Natural killer cell treated with Interleukin-12 subunit alpha and Interleukin-12 subunit beta and Interleukin-15 and Interleukin-18, amount 100 ng/mL, for 72 hours (primary cell): ENCODE data around the gene DNAH12. TPM values are rescaled to one million over a fixed set of nuclear protein-coding genes. Genes with fewer than 3 reads are reported as not detected.

ENCODE experiments used
- ATAC-seq, 2 donors: fragments of 150-1000 bp; cut with Tn5 transposase in 1 of 2; sonication (Bioruptor Pico), chemical (Tn5 transposase) in 1 of 2; 2 replicates each; pipeline ENCODE4 v1.10.0; 2021
- DNase-seq: peaks from one replicate; pipeline ENCODE4 v3.0.0; 2022; ENCODE audit warnings: low spot score
- H3K27ac Mint-ChIP-seq, 2 donors: 1 replicate in 1 of 2; 2 replicates in 1 of 2; pipeline ENCODE4 v1.8.0; 2022; ENCODE audit warnings: mixed read lengths in 2 of 2, mild to moderate bottlenecking in 1 of 2, moderate library complexity in 1 of 2
- H3K27me3 Mint-ChIP-seq, 2 donors: 1 replicate in 1 of 2; 2 replicates in 1 of 2; pipeline ENCODE4 v1.8.0; 2022; ENCODE audit warnings: mixed read lengths in 2 of 2
- H3K36me3 Mint-ChIP-seq: one replicate; pipeline ENCODE4 v1.8.0; 2022; ENCODE audit warnings: mixed read lengths
- H3K4me1 Mint-ChIP-seq, 2 donors: 1 replicate in 1 of 2; 2 replicates in 1 of 2; pipeline ENCODE4 v1.8.0; 2022; ENCODE audit warnings: low read depth in 2 of 2, mixed read lengths in 2 of 2, mild to moderate bottlenecking in 1 of 2
- H3K4me3 Mint-ChIP-seq: one replicate; pipeline ENCODE4 v1.8.0; 2022; ENCODE audit warnings: mixed read lengths
- H3K9me3 Mint-ChIP-seq: 2 replicates; pipeline ENCODE4 v1.8.0; 2022; ENCODE audit warnings: mixed read lengths
- total RNA-seq, 2 donors: library from RNA; stranded (reverse); gene quantifications; one replicate each; pipeline ENCODE4 v1.2.3, GENCODE V29; 2022

Gene DNAH12
- total RNA-seq, 2 donors from 2014 or later = 0.05 to 0.33 TPM

- no peaks in the 10 kb centered on the region for H3K9me3 Mint-ChIP-seq
- peak overlapping the region; percentile 88 for H3K4me3 Mint-ChIP-seq
- ATAC-seq = peak; percentile 56 to 65
- H3K36me3 Mint-ChIP-seq = peaks cover 12% of the 10 kb centered on the region
- H3K4me1 Mint-ChIP-seq = peaks cover 29 to 37% of the 10 kb centered on the region in 2 donors
- DNase-seq = peak; percentile 64
- no peaks in the 10 kb centered on the region for H3K27me3 Mint-ChIP-seq
- peak overlapping the region; percentile 96 to 97 for H3K27ac Mint-ChIP-seq
These were observed 12.4 kb upstream of the DNAH12 start for GRCh38 chr3:57556459-57557084.

- ATAC-seq (peak; percentile 90 to 93), DNase-seq (peak; percentile 89)
- Mint-ChIP-seq H3K27me3 (no peaks in the 10 kb centered on the region), H3K36me3 (peaks cover 12% of the 10 kb centered on the region), H3K4me1 (peaks cover 29 to 37% of the 10 kb centered on the region in 2 donors), H3K9me3 (no peaks in the 10 kb centered on the region), H3K27ac (peak within 1 kb of the TSS; percentile 96 to 97), H3K4me3 (peak within 1 kb of the TSS; percentile 88)
These were observed 11.8 kb upstream of the DNAH12 start, which contains the start of gene PDE12 for GRCh38 chr3:57555738-57556458. PDE12 (plus strand) TSS chr3:57556274; CDS start chr3:57556380, 106 bp downstream.

GRCh38 chr3:57555306-57555705 lies 11.2 kb upstream of the DNAH12 start:
- Mint-ChIP-seq H3K4me1 (peaks cover 26 to 37% of the 10 kb centered on the region in 2 donors), H3K9me3 (no peaks in the 10 kb centered on the region), H3K36me3 (peaks cover 12% of the 10 kb centered on the region), H3K27ac (peak overlapping the region; percentile 96 to 97), H3K4me3 (peak overlapping the region; percentile 88), H3K27me3 (no peaks in the 10 kb centered on the region)
- ATAC-seq (no peak), DNase-seq (no peak)

- Mint-ChIP-seq H3K36me3 (no peaks in the 10 kb centered on the region), H3K4me3 (no peak overlapping the region), H3K9me3 (no peaks in the 10 kb centered on the region), H3K4me1 (peaks cover 0 to 4% of the 10 kb centered on the region in 2 donors), H3K27me3 (no peaks in the 10 kb centered on the region), H3K27ac (no peak overlapping the region)
- no peak for ATAC-seq
- no peak for DNase-seq
These were observed 2.5 kb upstream of the DNAH12 start for GRCh38 chr3:57546616-57547015.

- Mint-ChIP-seq H3K4me3 (no peak overlapping the region), H3K27ac (no peak overlapping the region), H3K27me3 (no peaks in the 10 kb centered on the region), H3K4me1 (peaks cover 0 to 4% of the 10 kb centered on the region in 2 donors), H3K36me3 (no peaks in the 10 kb centered on the region), H3K9me3 (no peaks in the 10 kb centered on the region)
- no peak for ATAC-seq
- DNase-seq = no peak
These were observed 1.6 kb upstream of the DNAH12 start for GRCh38 chr3:57545636-57546268.

- Mint-ChIP-seq H3K4me3 (no peak overlapping the region), H3K36me3 (no peaks in the 10 kb centered on the region), H3K27ac (no peak overlapping the region), H3K9me3 (no peaks in the 10 kb centered on the region), H3K27me3 (peaks cover 2 to 6% of the 10 kb centered on the region in 2 donors), H3K4me1 (no peaks in the 10 kb centered on the region)
- DNase-seq (no peak), ATAC-seq (no peak)
These were observed 5.7 kb downstream of the DNAH12 start for GRCh38 chr3:57538465-57538864.

GRCh38 chr3:57530071-57530608 lies 14.0 kb downstream of the DNAH12 start:
- H3K4me1 Mint-ChIP-seq = no peaks in the 10 kb centered on the region
- H3K9me3 Mint-ChIP-seq = no peaks in the 10 kb centered on the region
- H3K27me3 Mint-ChIP-seq = peaks cover 2 to 6% of the 10 kb centered on the region in 2 donors
- no peak overlapping the region for H3K27ac Mint-ChIP-seq
- no peak for ATAC-seq
- no peak for DNase-seq
- no peak overlapping the region for H3K4me3 Mint-ChIP-seq
- H3K36me3 Mint-ChIP-seq = no peaks in the 10 kb centered on the region

- no peak for ATAC-seq
- Mint-ChIP-seq H3K9me3 (no peaks in the 10 kb centered on the region), H3K27me3 (peaks cover 0 to 7% of the 10 kb centered on the region in 2 donors)
These were observed 25.7 kb downstream of the DNAH12 start for GRCh38 chr3:57518276-57518915.

GRCh38 chr3:57512166-57512565 lies 32.0 kb downstream of the DNAH12 start:
- no peak overlapping the region for H3K4me3 Mint-ChIP-seq
- no peak overlapping the region for H3K27ac Mint-ChIP-seq
- no peak for DNase-seq
- H3K27me3 Mint-ChIP-seq = peaks cover 0 to 12% of the 10 kb centered on the region in 2 donors
- no peaks in the 10 kb centered on the region for H3K36me3 Mint-ChIP-seq
- H3K4me1 Mint-ChIP-seq = no peaks in the 10 kb centered on the region
- ATAC-seq = no peak
- H3K9me3 Mint-ChIP-seq = no peaks in the 10 kb centered on the region

More at GRCh38 chr3:57518276-57518915, 25.7 kb downstream of the DNAH12 start:
- Mint-ChIP-seq H3K36me3 (no peaks in the 10 kb centered on the region), H3K4me3 (no peak overlapping the region), H3K27ac (no peak overlapping the region), H3K4me1 (peaks cover 6 to 9% of the 10 kb centered on the region in 2 donors)
- DNase-seq = no peak

- DNase-seq (no peak), ATAC-seq (no peak)
- Mint-ChIP-seq H3K36me3 (no peaks in the 10 kb centered on the region), H3K9me3 (no peaks in the 10 kb centered on the region), H3K27ac (no peak overlapping the region), H3K4me3 (no peak overlapping the region), H3K4me1 (no peaks in the 10 kb centered on the region), H3K27me3 (peaks cover 0 to 7% of the 10 kb centered on the region in 2 donors)
These were observed 38.2 kb downstream of the DNAH12 start for GRCh38 chr3:57505901-57506300.

GRCh38 chr3:57500506-57500905 lies 43.6 kb downstream of the DNAH12 start:
- no peak overlapping the region for H3K4me3 Mint-ChIP-seq
- H3K27me3 Mint-ChIP-seq = peaks cover 8 to 11% of the 10 kb centered on the region in 2 donors
- H3K36me3 Mint-ChIP-seq = no peaks in the 10 kb centered on the region
- no peak overlapping the region for H3K27ac Mint-ChIP-seq
- no peaks in the 10 kb centered on the region for H3K4me1 Mint-ChIP-seq
- no peak for ATAC-seq
- no peaks in the 10 kb centered on the region for H3K9me3 Mint-ChIP-seq
- DNase-seq = no peak

GRCh38 chr3:57497904-57498303 lies 46.2 kb downstream of the DNAH12 start:
- no peak overlapping the region for H3K4me3 Mint-ChIP-seq
- H3K27ac Mint-ChIP-seq = no peak overlapping the region
- H3K36me3 Mint-ChIP-seq = no peaks in the 10 kb centered on the region
- no peaks in the 10 kb centered on the region for H3K4me1 Mint-ChIP-seq
- ATAC-seq (no peak), DNase-seq (no peak)
- peaks cover 6 to 8% of the 10 kb centered on the region in 2 donors for H3K27me3 Mint-ChIP-seq
- no peaks in the 10 kb centered on the region for H3K9me3 Mint-ChIP-seq

GRCh38 chr3:57484563-57484962 lies 59.6 kb downstream of the DNAH12 start:
- Mint-ChIP-seq H3K4me3 (no peak overlapping the region), H3K4me1 (no peaks in the 10 kb centered on the region), H3K36me3 (no peaks in the 10 kb centered on the region), H3K27me3 (peaks cover 6 to 27% of the 10 kb centered on the region in 2 donors), H3K27ac (no peak overlapping the region), H3K9me3 (peaks cover 2% of the 10 kb centered on the region)
- no peak for ATAC-seq
- no peak for DNase-seq
